IMR-90 (cell line): Measurements from ENCODE around the gene ABCC8. TPM values are rescaled to one million over a fixed set of nuclear protein-coding genes. Genes with fewer than 3 reads are reported as not detected.

Source experiments
- ATAC-seq: fragments of 200-7000 bp; cut with Tn5 transposase; 2 replicates; pipeline ENCODE4 v1.9.1; 2020; ENCODE audit warnings: low read depth, mild to moderate bottlenecking, moderate library complexity
- BruUV-seq: library from RNA; stranded (reverse); fragments of 400-500 nt; replicated peaks from 2 replicates; lab custom pipeline; 2021; lab: Mats Ljungman, UMichigan
- CTCF ChIA-PET: fragments of 300-600 bp; formaldehyde crosslinking; extraction: SDS; loops from one replicate; lab custom pipeline; 2021; ENCODE audit warnings: antibody characterized with exemption; lab: Yijun Ruan, JAX
- POLR2A ChIA-PET: fragments of 300-600 bp; sonication (Branson Sonifier 250); formaldehyde crosslinking; loops from one replicate; lab custom pipeline; 2022; ENCODE audit warnings: antibody characterized with exemption; ENCODE audit not compliant: unreplicated experiment; lab: Charles Lee
- DNase-seq: peaks from one replicate; pipeline ENCODE4 v3.0.0; 2013
- H2AFZ ChIP-seq: replicated peaks from 2 replicates; pipeline ENCODE3; 2013; ENCODE audit warnings: low read length, mild to moderate bottlenecking; ENCODE audit not compliant: poor library complexity
- H2AK5ac ChIP-seq: 2 replicates; pipeline ENCODE4 v1.6.1; 2013; ENCODE audit warnings: low read depth, low read length, inconsistent platforms
- H2AK9ac ChIP-seq: replicated peaks from 2 replicates; pipeline ENCODE3; 2013; ENCODE audit warnings: mild to moderate bottlenecking, low read depth, low read length, moderate library complexity; ENCODE audit not compliant: poor library complexity
- H2BK120ac ChIP-seq: 2 replicates; pipeline ENCODE4 v1.6.1; 2013; ENCODE audit warnings: low read depth, low read length, inconsistent platforms
- H2BK15ac ChIP-seq: 3 replicates; pipeline ENCODE4 v1.6.1; 2013; ENCODE audit warnings: low read depth, low read length, inconsistent platforms
- H2BK20ac ChIP-seq: 2 replicates; pipeline ENCODE4 v1.6.1; 2013; ENCODE audit warnings: low read depth, mild to moderate bottlenecking, inconsistent platforms, low read length, moderate library complexity
- H2BK5ac ChIP-seq: 2 replicates; pipeline ENCODE4 v1.6.1; 2013; ENCODE audit warnings: mild to moderate bottlenecking, low read depth, low read length, inconsistent platforms; ENCODE audit not compliant: poor library complexity, severe bottlenecking
- H3K14ac ChIP-seq: replicated peaks from 2 replicates; pipeline ENCODE4 v1.6.1; 2013; ENCODE audit warnings: low read depth, low read length, inconsistent platforms
- H3K18ac ChIP-seq: 2 replicates; pipeline ENCODE4 v1.6.1; 2013; ENCODE audit warnings: low read depth, low read length, control low read depth
- H3K23ac ChIP-seq: 2 replicates; pipeline ENCODE4 v1.6.1; 2013; ENCODE audit warnings: low read depth, low read length, inconsistent platforms
- H3K27ac ChIP-seq: 2 replicates; pipeline ENCODE4 v1.5.1; 2013; ENCODE audit warnings: mild to moderate bottlenecking, control low read depth, low read length; ENCODE audit not compliant: insufficient read depth
- H3K27me3 ChIP-seq: 2 replicates; pipeline ENCODE4 v1.6.1; 2013; ENCODE audit warnings: low read length; ENCODE audit not compliant: control insufficient read depth, insufficient read depth
- H3K36me3 ChIP-seq: 2 replicates; pipeline ENCODE4 v1.6.1; 2013; ENCODE audit warnings: low read length, mixed read lengths; ENCODE audit not compliant: control insufficient read depth, insufficient read depth
- H3K4ac ChIP-seq: 2 replicates; pipeline ENCODE4 v1.6.1; 2013; ENCODE audit warnings: low read depth, low read length, inconsistent platforms
- H3K4me1 ChIP-seq: 2 replicates; pipeline ENCODE4 v1.6.1; 2013; ENCODE audit warnings: low read length, mixed read lengths; ENCODE audit not compliant: control insufficient read depth, insufficient read depth
- H3K4me2 ChIP-seq: 2 replicates; pipeline ENCODE4 v1.6.1; 2013; ENCODE audit warnings: low read depth, mild to moderate bottlenecking, control low read depth, low read length, moderate library complexity
- H3K4me3 ChIP-seq: 2 replicates; pipeline ENCODE4 v1.5.1; 2013; ENCODE audit warnings: low read depth, mild to moderate bottlenecking, control low read depth, low read length, moderate library complexity; ENCODE audit not compliant: insufficient read depth
- H3K56ac ChIP-seq: 2 replicates; pipeline ENCODE4 v1.6.1; 2013; ENCODE audit warnings: low read length, inconsistent platforms; ENCODE audit not compliant: insufficient read depth; ENCODE audit errors: extremely low read depth
- H3K79me1 ChIP-seq, 2 experiments: 2 replicates each; pipeline ENCODE4 v1.6.1; 2013; ENCODE audit warnings: low read length in 2 of 2, inconsistent platforms in 1 of 2, low read depth in 1 of 2
- H3K9ac ChIP-seq: 2 replicates; pipeline ENCODE4 v1.6.1; 2013; ENCODE audit warnings: low read depth, low read length, control low read depth
- H3K9me1 ChIP-seq: 2 replicates; pipeline ENCODE4 v1.6.1; 2013; ENCODE audit warnings: low read length, inconsistent platforms; ENCODE audit not compliant: insufficient read depth
- H3K9me3 ChIP-seq: 2 replicates; pipeline ENCODE4 v1.6.1; 2013; ENCODE audit warnings: low read length; ENCODE audit not compliant: control insufficient read depth, insufficient read depth
- H4K20me1 ChIP-seq: 2 replicates; pipeline ENCODE4 v1.6.1; 2013; ENCODE audit warnings: low read length, inconsistent platforms; ENCODE audit not compliant: insufficient read depth
- H4K5ac ChIP-seq: 2 replicates; pipeline ENCODE4 v1.6.1; 2013; ENCODE audit warnings: mild to moderate bottlenecking, low read depth, low read length, control low read depth
- H4K8ac ChIP-seq, 2 experiments: 2 replicates each; pipeline ENCODE4 v1.6.1; 2013; ENCODE audit warnings: low read depth in 2 of 2, low read length in 2 of 2, control low read depth in 1 of 2, inconsistent platforms in 1 of 2
- H4K91ac ChIP-seq: 2 replicates; pipeline ENCODE4 v1.6.1; 2013; ENCODE audit warnings: low read depth, low read length, inconsistent platforms; ENCODE audit not compliant: insufficient read depth
- MAFK ChIP-seq: IDR thresholded peaks from 2 replicates; pipeline ENCODE4 v1.6.1; 2012; ENCODE audit warnings: low read depth, low read length, improper control_type of control experiment
- MAZ ChIP-seq: IDR thresholded peaks from 2 replicates; pipeline ENCODE4 v1.6.1; 2012; ENCODE audit warnings: low read depth, mild to moderate bottlenecking, low read length, improper control_type of control experiment, moderate library complexity, borderline replicate concordance
- POLR2A ChIP-seq: IDR thresholded peaks from 2 replicates; pipeline ENCODE4 v1.6.1; 2012; ENCODE audit warnings: mild to moderate bottlenecking, low read depth, low read length
- RCOR1 ChIP-seq: IDR thresholded peaks from 2 replicates; pipeline ENCODE4 v1.6.1; 2012; ENCODE audit warnings: mild to moderate bottlenecking, low read length, improper control_type of control experiment; ENCODE audit not compliant: insufficient replicate concordance
- RFX5 ChIP-seq: IDR thresholded peaks from 2 replicates; pipeline ENCODE4 v1.8.0; 2012; ENCODE audit warnings: low read depth, mild to moderate bottlenecking, low read length, moderate library complexity
- WGBS, 2 experiments: methylation state at CpG; one replicate each; pipeline versions ENCODE4 v1.1.5 to v1.1.7; 2013; ENCODE audit warnings: missing lambda C conversion rate in 2 of 2; ENCODE audit not compliant: insufficient read length in 1 of 2; ENCODE audit errors: extremely low coverage in 2 of 2; 5-methylcytosine and 5-hydroxymethylcytosine counted together
- dilution Hi-C: fragments of 300-500 bp; cut with HindIII; formaldehyde crosslinking; loops from one replicate; pipeline ENCODE4 v1.14.3; 2018; ENCODE audit warnings: low sequenced_read_pairs; ENCODE audit not compliant: unreplicated experiment
- in situ Hi-C: fragments of 300-500 bp; cut with MboI; formaldehyde crosslinking; loops from 3 replicates; pipeline ENCODE4 v1.14.3; 2019; ENCODE audit warnings: low sequenced_read_pairs, inconsistent platforms, mixed read lengths
- intact Hi-C: fragments of 100-400 bp; cut with micrococcal nuclease; formaldehyde crosslinking; loops from 2 replicates; pipeline ENCODE4 v1.10.0; 2022
- polyA plus RNA-seq, 3 experiments: library from polyadenylated mRNA; depleted of rRNA; stranded (reverse); fragments of >200 nt; gene quantifications; 2 replicates each; pipeline ENCODE4 v1.2.3, GENCODE V29; 2012; ENCODE audit warnings: low replicate concordance in 1 of 3
- total RNA-seq: library from RNA; depleted of rRNA; stranded (reverse); fragments of >200 nt; gene quantifications from 2 replicates; pipeline ENCODE4 v1.2.3, GENCODE V29; 2012
- TF ChIP-seq, protein P1 (sequence below): fragments of 150-350 bp; IDR thresholded peaks from 2 replicates; pipeline ENCODE4 v1.6.1; 2017; ENCODE audit warnings: mild to moderate bottlenecking, antibody characterized with exemption, low read length, low read depth

ABCC8 gene
- total and polyA plus RNA-seq, 2 of the 4 experiments (the other 2 are of a cell fraction): not detected

DNA sequence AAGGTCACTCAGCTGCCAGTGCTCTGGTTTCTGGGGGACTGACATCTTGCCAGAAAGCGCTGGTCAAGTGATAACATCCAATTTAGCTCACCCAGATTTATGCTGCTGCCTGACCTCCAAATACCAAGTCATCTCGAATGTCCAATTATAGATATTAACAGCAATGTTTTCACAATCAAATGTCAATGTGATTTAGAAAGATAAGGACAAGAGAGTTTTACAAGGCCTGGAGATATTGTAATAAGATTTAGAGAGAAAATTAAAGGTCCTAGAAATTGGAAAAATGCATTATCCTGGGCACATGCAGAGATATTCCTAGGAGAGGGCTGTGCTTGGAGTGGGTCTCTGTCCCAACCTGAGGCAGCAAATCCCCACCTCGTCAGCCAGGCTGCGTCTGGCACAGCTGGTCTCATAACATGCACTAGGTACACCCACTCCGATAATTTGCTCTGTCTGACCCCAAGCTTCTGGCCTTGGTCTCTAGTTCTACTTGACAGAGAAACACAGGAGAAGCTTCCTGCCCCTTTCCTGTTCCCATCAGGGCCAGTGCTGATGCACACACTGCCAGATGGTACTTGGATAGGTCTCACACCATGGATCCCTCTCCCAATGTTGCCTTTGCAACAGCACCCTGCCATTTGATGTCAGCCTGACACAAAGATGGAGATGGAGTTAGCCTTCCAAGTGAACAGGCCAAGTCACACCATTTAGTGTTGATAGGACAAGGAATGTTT lies 39.0 kb upstream of the ABCC8 start:
- H4K91ac ChIP-seq: no peak overlapping the region
- no peak overlapping the region for H2BK15ac ChIP-seq
- no peaks in the 10 kb centered on the region for H3K4me1 ChIP-seq
- no peaks in the 10 kb centered on the region for H4K20me1 ChIP-seq
- no peak overlapping the region for H2AFZ ChIP-seq
- CTCF ChIA-PET: no interaction called here
- intact Hi-C loops: no loop called here
- WGBS, 2 experiments: 80% methylated on average over 1 of the region's 5 CpGs; no CpG with 5 or more reads in 1 of the 2 experiments
- H3K36me3 ChIP-seq: no peaks in the 10 kb centered on the region
- dilution Hi-C loops: no loop called here
- POLR2A ChIA-PET: no interaction called here
- no peak overlapping the region for H3K9ac ChIP-seq
- no peak overlapping the region for H3K27ac ChIP-seq
- H3K9me3 ChIP-seq: no peaks in the 10 kb centered on the region
- H3K4ac ChIP-seq: no peak overlapping the region
- H4K5ac ChIP-seq: no peak overlapping the region
- no peak overlapping the region for H3K4me3 ChIP-seq
- H3K14ac ChIP-seq: no peak overlapping the region
- H2AK5ac ChIP-seq: no peak overlapping the region
- H3K4me2 ChIP-seq: no peak overlapping the region
- H3K23ac ChIP-seq: no peak overlapping the region
- H3K56ac ChIP-seq: no peak overlapping the region
- no peak overlapping the region for H2BK20ac ChIP-seq
- no peak for ATAC-seq
- no peak overlapping the region for H4K8ac ChIP-seq
- in situ Hi-C loops: loop anchor here (25.0 kb wide), 1 partner anchor 578 kb away; no protein-coding TSS in a partner anchor
- H3K18ac ChIP-seq: no peak overlapping the region
- no peak for DNase-seq
- TF ChIP-seq RFX5 (no peak), RCOR1 (no peak), MAFK (no peak), MAZ (no peak), POLR2A (no peak)
- TF ChIP-seq, protein P1, sequence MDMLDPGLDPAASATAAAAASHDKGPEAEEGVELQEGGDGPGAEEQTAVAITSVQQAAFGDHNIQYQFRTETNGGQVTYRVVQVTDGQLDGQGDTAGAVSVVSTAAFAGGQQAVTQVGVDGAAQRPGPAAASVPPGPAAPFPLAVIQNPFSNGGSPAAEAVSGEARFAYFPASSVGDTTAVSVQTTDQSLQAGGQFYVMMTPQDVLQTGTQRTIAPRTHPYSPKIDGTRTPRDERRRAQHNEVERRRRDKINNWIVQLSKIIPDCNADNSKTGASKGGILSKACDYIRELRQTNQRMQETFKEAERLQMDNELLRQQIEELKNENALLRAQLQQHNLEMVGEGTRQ: no peak
- no peaks in the 10 kb centered on the region for H3K79me1 ChIP-seq
- BruUV-seq: no TSS peak
- no peak overlapping the region for H2AK9ac ChIP-seq
- no peak overlapping the region for H2BK120ac ChIP-seq
- no peaks in the 10 kb centered on the region; the same call in 1 of the 2 replicates for H3K9me1 ChIP-seq
- no peak overlapping the region for H2BK5ac ChIP-seq
- H3K27me3 ChIP-seq: peaks cover 16% of the 10 kb centered on the region
